ACC112 (cell line): ENCODE results near the gene JOSD1.

ENCODE experiments used
- H2AFZ ChIP-seq: fragments of 200-600 bp; sonication (generic); one replicate; pipeline ENCODE4 v1.6.0; 2017; ENCODE audit warnings: antibody characterized with exemption, low read length; ENCODE audit not compliant: unreplicated experiment
- H3K27ac ChIP-seq: fragments of 200-600 bp; sonication (generic); 2 replicates; pipeline ENCODE4 v1.5.1; 2014; ENCODE audit warnings: low read depth, mild to moderate bottlenecking, antibody characterized with exemption, low read length, moderate library complexity
- H3K27me3 ChIP-seq: fragments of 200-600 bp; sonication (generic); 2 replicates; pipeline ENCODE4 v1.6.1; 2014; ENCODE audit warnings: mild to moderate bottlenecking, antibody characterized with exemption, low read length, moderate library complexity, mixed read lengths; ENCODE audit not compliant: insufficient read depth
- H3K36me3 ChIP-seq: fragments of 200-600 bp; sonication (generic); 2 replicates; pipeline ENCODE4 v1.6.1; 2016; ENCODE audit warnings: mild to moderate bottlenecking, antibody characterized with exemption, low read length, moderate library complexity, mixed read lengths; ENCODE audit not compliant: insufficient read depth
- H3K4me1 ChIP-seq: fragments of 200-600 bp; sonication (generic); one replicate; pipeline ENCODE4 v1.6.1; 2016; ENCODE audit warnings: low read length, mixed read lengths; ENCODE audit not compliant: insufficient read depth, unreplicated experiment, control insufficient read depth
- H3K4me3 ChIP-seq: fragments of 200-600 bp; sonication (generic); 2 replicates; pipeline ENCODE4 v1.5.1; 2014; ENCODE audit warnings: mild to moderate bottlenecking, low read depth, low read length
- H3K79me2 ChIP-seq: fragments of 200-600 bp; sonication (generic); one replicate; pipeline ENCODE4 v1.6.0; 2016; ENCODE audit warnings: low read length; ENCODE audit not compliant: control insufficient read depth, unreplicated experiment, insufficient read depth

The JOSD1 gene

GRCh38 chr22:38739300-38740055, 38.7 kb upstream of the JOSD1 start:
- Histone ChIP-seq H2AFZ (no peak overlapping the region), H3K27me3 (no peaks in the 10 kb centered on the region), H3K36me3 (no peaks in the 10 kb centered on the region), H3K4me3 (no peak overlapping the region), H3K4me1 (no peaks in the 10 kb centered on the region), H3K27ac (no peak overlapping the region), H3K79me2 (no peaks in the 10 kb centered on the region)

DNA sequence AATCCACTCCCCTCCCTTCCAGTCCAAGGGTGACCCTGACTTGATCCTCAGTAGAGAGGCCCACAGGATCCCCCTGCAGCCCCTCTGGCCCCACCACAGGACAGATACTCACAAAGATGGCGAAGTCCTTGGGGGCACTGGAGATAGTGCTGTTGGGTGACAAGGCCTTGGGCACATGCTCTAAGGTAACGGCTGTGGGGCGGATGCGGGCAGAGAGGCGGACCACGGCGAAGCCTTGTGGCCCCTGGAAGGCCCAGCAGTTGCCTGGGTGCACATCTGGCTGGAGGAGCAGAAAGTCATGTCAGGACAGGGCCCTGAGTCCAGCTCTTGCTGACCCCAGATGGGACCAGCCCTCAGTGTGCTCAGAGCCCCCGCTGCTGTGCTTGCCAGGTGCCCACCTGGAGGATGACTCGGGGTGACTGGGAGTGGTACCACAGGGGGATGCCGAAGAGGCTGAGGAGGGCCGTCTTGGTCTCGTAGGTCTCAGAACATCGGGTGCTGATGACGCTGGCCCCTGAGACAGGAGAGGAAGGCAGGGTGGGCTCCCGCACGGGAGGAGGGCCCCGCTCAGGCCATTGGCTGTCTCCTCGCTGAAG, 37.8 kb upstream of the JOSD1 start:
- Histone ChIP-seq H3K36me3 (no peaks in the 10 kb centered on the region), H3K79me2 (no peaks in the 10 kb centered on the region), H3K27me3 (no peaks in the 10 kb centered on the region), H3K4me1 (no peaks in the 10 kb centered on the region), H2AFZ (no peak overlapping the region), H3K4me3 (no peak overlapping the region), H3K27ac (no peak overlapping the region)

GRCh38 chr22:38737302-38738060, 36.7 kb upstream of the JOSD1 start:
- no peak overlapping the region for H2AFZ ChIP-seq
- no peak overlapping the region for H3K27ac ChIP-seq
- H3K4me3 ChIP-seq = no peak overlapping the region
- no peaks in the 10 kb centered on the region for H3K27me3 ChIP-seq
- H3K4me1 ChIP-seq = no peaks in the 10 kb centered on the region
- H3K36me3 ChIP-seq = no peaks in the 10 kb centered on the region
- no peaks in the 10 kb centered on the region for H3K79me2 ChIP-seq

GRCh38 chr22:38736257-38736570, 35.5 kb upstream of the JOSD1 start:
- Histone ChIP-seq H3K27ac (no peak overlapping the region), H2AFZ (no peak overlapping the region), H3K36me3 (no peaks in the 10 kb centered on the region), H3K79me2 (no peaks in the 10 kb centered on the region), H3K27me3 (no peaks in the 10 kb centered on the region), H3K4me3 (no peak overlapping the region), H3K4me1 (no peaks in the 10 kb centered on the region)

GRCh38 chr22:38735465-38736256, 34.9 kb upstream of the JOSD1 start:
- no peak overlapping the region for H3K4me3 ChIP-seq
- H3K27me3 ChIP-seq = no peaks in the 10 kb centered on the region
- H3K36me3 ChIP-seq = no peaks in the 10 kb centered on the region
- no peaks in the 10 kb centered on the region for H3K79me2 ChIP-seq
- H3K27ac ChIP-seq = no peak overlapping the region
- H3K4me1 ChIP-seq = no peaks in the 10 kb centered on the region
- H2AFZ ChIP-seq = no peak overlapping the region

GRCh38 chr22:38735126-38735464, 34.4 kb upstream of the JOSD1 start:
- no peaks in the 10 kb centered on the region for H3K27me3 ChIP-seq
- H3K4me1 ChIP-seq = no peaks in the 10 kb centered on the region
- H3K79me2 ChIP-seq = no peaks in the 10 kb centered on the region
- H3K27ac ChIP-seq = no peak overlapping the region
- H2AFZ ChIP-seq = no peak overlapping the region
- H3K36me3 ChIP-seq = no peaks in the 10 kb centered on the region
- H3K4me3 ChIP-seq = no peak overlapping the region

DNA sequence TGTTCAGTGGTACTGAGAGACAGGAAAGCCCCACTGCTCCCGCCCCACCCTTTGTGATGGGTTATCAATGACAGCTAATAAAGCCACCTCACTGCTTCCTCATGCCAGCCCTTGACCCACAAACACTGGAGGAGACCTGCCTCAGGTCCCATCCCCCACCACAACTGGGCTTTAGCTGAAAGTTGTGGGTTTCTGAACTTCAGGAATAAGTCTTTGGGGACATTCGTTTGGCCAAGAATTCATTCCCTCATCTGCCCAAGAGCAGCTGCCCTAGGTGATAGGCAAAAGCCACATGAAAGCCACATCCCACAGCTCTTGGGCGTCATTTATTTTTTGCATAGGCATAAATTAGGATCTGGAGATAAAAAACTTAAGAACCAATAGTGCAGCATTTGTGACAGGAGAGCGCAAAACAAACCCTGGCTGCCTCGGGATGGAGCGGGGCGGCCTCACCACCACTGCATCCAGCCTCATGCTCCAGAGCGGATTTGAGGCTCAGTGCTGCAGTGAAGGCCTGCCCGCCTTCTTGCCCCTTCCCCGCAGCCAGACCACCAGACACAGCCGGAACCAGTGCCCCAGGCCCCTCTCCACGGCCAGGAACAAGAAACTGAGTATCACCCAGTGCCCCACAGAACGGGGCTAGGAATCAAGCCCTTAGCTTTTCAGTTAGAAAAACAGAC, 33.8 kb upstream of the JOSD1 start:
- Histone ChIP-seq H3K4me3 (no peak overlapping the region), H3K27me3 (no peaks in the 10 kb centered on the region), H3K36me3 (no peaks in the 10 kb centered on the region), H3K27ac (no peak overlapping the region), H3K4me1 (no peaks in the 10 kb centered on the region), H3K79me2 (no peaks in the 10 kb centered on the region), H2AFZ (no peak overlapping the region)

GRCh38 chr22:38733724-38734381, 33.1 kb upstream of the JOSD1 start:
- H3K27me3 ChIP-seq = no peaks in the 10 kb centered on the region
- no peaks in the 10 kb centered on the region for H3K4me1 ChIP-seq
- H3K27ac ChIP-seq = no peak overlapping the region; the same call in 1 of the 2 replicates
- H3K36me3 ChIP-seq = no peaks in the 10 kb centered on the region
- no peaks in the 10 kb centered on the region for H3K79me2 ChIP-seq
- H2AFZ ChIP-seq = no peak overlapping the region
- no peak overlapping the region for H3K4me3 ChIP-seq

DNA sequence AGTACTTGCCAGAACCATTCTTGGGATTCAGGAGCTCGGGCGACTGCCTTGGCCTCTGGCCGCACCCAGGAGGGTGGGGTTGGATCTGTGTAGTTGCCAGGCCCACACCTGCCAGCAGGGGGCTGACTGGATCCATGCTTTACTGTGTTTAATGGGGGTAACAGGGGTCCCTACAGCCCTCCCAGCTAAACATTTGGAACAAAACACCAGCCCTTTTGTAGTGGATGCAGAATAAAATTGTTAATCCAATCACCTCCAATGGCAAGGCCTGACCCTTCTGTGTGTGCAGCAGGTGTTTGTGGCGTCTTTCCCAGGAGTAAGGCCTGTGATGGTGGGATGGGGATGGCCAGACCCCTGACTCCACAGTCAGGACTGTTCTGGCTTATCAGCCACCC, 32.6 kb upstream of the JOSD1 start:
- Histone ChIP-seq H3K4me1 (no peaks in the 10 kb centered on the region), H2AFZ (no peak overlapping the region), H3K36me3 (no peaks in the 10 kb centered on the region), H3K27me3 (no peaks in the 10 kb centered on the region), H3K4me3 (no peak overlapping the region), H3K27ac (no peak overlapping the region), H3K79me2 (no peaks in the 10 kb centered on the region)
